Keratinocyte (primary cell): Measurements from ENCODE around the gene CDT1.

Source experiments
- CTCF ChIP-seq, 3 experiments: IDR thresholded peaks in 1 of 3; conservative IDR thresholded peaks in 1 of 3; optimal IDR thresholded peaks in 1 of 3; 2 replicates in 2 of 3; 3 replicates in 1 of 3; pipeline versions ENCODE3 to v1.5.1; 2011; ENCODE audit warnings: low read length in 3 of 3, mild to moderate bottlenecking in 3 of 3, moderate library complexity in 2 of 3, control low read depth in 1 of 3, inconsistent platforms in 1 of 3; ENCODE audit not compliant: insufficient read depth in 2 of 3; ENCODE audit errors: extremely low read depth in 1 of 3
- EZH2 ChIP-seq: IDR thresholded peaks from one replicate; pipeline ENCODE4 v1.6.1; 2012; ENCODE audit warnings: inconsistent platforms, mild to moderate bottlenecking, low read length, moderate library complexity

- TF ChIP-seq EZH2 (no peak), CTCF (optimal IDR thresholded peaks at IDR 0.05 in 1 of 3, IDR thresholded peaks at IDR 0.05 in 1 of 3, conservative IDR thresholded peaks at IDR 0.05 in 1 of 3; ENCODE audit: extremely low read depth in 1 of 3, insufficient read depth in 2 of 3, low read length in 3 of 3) (no peak)
Measured at GRCh38 chr16:88824256-88825077, 20.9 kb downstream of the CDT1 start.
